GM23248 (cell line): ENCODE data around the gene DBH.

ENCODE experiments used
- EZH2 ChIP-seq: fragments of 200-600 bp; sonication (generic); IDR thresholded peaks from 2 replicates; pipeline ENCODE4 v1.6.1; 2018; ENCODE audit warnings: antibody characterized with exemption, mild to moderate bottlenecking; ENCODE audit not compliant: insufficient read depth, poor library complexity, severe bottlenecking
- EZH2phosphoT487 ChIP-seq: fragments of 200-600 bp; sonication (generic); IDR thresholded peaks from 2 replicates; pipeline ENCODE4 v1.6.1; 2018; ENCODE audit warnings: antibody characterized with exemption, moderate library complexity, mild to moderate bottlenecking, low read depth; ENCODE audit not compliant: insufficient read depth

DNA sequence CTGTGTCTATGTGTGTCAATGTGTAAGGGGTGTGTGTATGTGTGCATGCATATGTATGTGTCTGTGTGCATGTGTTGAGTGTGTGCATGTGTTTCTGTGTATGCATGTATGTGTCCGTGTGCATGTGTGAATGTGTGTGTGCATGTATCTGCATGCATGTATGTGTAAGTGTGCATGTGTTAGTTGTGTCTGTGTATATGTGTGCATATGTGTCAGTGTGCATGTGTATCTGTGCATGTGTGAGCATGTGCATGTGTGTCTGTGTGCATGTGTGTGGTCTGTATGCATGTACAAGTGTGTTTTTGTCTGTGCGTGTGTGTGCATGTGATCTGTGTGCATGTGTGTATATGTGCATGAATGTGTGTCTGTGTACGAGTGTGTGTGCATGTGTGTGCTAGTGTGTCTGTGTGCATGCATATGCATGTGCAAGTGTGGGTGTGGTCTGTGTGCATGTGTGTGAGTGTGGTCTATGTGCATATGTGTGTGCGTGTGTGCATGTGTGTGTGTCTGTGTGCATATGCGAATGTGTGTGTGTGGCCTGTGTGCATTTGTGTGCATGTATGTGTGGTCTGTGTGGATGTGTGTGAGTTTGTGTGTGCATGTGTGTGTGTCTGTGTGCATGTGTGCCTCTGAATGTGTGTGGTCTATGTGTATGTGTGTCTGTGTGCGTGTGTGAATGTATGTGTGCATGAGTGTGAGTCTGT lies 36.5 kb upstream of the DBH start:
- TF ChIP-seq EZH2 (no peak), EZH2phosphoT487 (no peak)
